ENCODE results near the gene CIAPIN1.

Gene CIAPIN1

GRCh38 chr16:57381791-57382534, 65.2 kb downstream of the CIAPIN1 start:
- DNase-seq = no peak

- no peak for DNase-seq
Observed at GRCh38 chr16:57380671-57381462, 66.3 kb downstream of the CIAPIN1 start.

- DNase-seq = no peak
Observed at GRCh38 chr16:57379579-57379978, 67.6 kb downstream of the CIAPIN1 start.

Data from NCI-H187 treated with DMSO at 0.1 percent for 48 hours (cell line).